ENCODE results near the gene KCNK1.
"Not testable (repeated sequence)": the region's sequence is repeated elsewhere in the genome, so short reads cannot be mapped to it uniquely, and the experiment has no call there.

The KCNK1 gene

DNA sequence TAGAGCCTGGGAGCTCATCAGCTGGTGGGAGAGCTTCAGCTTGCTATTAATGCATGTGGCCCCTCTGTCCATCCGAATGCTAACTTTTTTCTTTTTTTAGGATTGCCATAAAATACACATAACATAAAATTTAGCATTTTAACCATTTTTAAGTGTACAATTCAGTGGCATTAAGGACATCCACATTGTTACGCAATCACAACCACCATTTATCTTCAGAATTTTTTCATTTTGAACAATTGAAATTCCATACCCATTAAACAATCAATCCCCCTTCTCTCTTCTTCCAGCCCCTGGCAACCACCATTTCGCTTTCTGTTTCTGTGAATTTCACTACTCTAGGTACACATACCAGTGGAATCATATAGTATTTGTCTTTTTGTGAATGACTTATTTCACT is 4.9 kb upstream of the KCNK1 start:
- no peak for DNase-seq

DNA sequence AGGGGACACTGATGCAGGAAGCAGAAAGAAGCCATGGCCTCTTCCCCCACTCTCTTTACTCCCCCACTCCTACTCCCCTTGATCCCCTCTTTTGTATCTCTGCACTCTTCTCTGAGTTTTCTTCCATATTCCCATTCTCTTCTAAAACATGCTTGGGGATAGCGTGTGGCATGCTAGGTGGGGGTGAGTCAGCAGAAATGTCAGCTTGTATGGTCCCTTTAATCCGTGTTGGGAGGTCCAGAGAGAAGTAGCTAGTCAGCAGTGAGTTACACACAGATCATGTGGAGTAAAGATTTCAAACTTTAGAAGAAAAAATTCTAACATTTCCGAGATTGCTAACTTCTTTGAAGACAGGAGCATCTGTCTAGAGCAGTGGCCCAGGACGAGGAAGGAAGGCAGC is 4.0 kb upstream of the KCNK1 start:
- DNase-seq, result no peak

DNA sequence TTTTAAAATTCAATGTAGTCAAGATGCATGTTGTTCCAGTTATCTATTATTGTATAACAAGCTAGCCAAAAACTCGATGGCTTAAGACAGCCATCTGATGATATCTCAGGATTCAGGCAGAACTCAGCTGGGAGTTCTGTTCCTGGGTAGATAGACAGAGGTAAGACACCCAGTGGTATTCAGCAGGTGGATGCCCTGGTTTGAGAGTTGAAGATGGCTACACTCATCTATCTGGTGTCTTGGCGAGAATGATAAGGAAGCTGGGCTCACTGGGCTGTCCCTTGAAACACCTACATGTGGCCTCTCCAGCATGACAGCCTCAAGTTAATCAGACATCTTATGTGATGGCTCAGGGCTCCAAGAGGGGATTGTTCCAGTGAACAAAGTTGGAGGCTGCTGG is 3.3 kb upstream of the KCNK1 start:
- DNase-seq, result no peak

DNA sequence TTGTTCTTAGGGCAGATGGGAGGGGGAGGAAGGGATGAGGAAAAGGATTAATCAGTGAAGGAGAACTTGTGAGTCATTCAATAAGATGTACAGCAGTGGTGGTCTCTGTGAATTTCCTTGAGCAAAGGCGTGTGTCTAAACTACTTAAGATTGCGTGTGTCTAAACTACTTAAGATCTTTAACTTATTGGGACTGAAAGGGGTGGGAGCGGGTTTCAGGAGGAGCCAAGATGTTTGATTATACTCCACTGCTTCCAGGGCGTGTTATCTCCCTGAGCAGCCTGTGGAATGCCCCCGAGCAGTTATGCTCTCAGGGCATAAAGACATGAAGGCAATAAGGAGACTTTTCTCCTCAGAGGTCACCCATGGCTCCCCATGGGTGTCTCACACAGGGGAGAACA is 2.5 kb upstream of the KCNK1 start:
- DNase-seq, result not testable (repeated sequence)

DNA sequence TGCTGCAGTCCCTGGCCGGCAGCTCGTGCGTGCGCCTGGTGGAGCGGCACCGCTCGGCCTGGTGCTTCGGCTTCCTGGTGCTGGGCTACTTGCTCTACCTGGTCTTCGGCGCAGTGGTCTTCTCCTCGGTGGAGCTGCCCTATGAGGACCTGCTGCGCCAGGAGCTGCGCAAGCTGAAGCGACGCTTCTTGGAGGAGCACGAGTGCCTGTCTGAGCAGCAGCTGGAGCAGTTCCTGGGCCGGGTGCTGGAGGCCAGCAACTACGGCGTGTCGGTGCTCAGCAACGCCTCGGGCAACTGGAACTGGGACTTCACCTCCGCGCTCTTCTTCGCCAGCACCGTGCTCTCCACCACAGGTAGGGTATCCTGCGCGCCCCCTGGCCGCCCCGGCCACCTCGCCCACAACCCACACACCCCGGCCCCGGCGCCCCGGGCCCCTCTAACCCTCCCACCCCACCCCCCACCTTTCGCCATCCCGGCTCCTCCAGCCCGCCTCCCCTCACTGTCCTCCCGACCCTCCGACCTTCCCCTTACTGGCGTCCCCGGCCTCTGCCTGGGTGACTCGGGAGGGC is 352 bp downstream of the KCNK1 start:
- DNase-seq, result no peak

DNA sequence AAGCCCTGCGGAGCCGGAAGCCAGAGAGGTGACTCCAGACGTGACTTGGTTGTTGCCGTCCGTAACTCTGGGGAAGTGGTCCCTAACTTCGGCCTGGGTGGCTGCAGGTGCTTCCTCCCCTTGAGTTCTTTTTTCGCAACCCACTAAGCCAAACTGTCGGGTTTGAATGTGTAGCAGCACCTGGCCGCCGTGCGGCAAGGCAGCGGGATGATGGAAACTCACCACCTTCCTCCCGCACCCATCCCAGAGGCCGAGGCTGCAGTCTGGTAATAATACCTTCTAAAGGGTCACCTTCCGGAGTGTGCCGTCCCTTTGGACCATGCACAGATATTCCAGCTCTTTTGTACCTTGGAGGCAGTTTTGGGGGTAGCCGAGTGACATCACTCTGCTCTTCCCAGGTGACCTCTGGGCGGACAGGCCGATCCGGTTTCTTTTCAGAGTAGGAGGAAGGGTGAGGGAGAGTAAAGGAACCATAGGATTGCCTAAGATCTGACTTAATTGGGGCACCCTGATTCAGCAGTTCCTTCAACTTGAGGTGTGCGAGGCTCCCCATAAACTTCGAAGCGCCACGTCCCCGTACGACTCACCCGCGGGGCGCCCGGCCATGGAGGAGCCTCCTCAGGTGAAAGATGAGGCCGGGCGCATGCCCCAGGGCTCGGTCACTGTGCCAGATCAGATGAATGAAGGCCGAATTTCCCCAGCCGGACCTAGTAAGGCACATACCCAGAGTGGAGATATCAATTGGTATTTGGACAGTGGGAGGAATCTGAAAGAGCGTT is 1.0 kb downstream of the KCNK1 start:
- DNase-seq, result no peak

DNA sequence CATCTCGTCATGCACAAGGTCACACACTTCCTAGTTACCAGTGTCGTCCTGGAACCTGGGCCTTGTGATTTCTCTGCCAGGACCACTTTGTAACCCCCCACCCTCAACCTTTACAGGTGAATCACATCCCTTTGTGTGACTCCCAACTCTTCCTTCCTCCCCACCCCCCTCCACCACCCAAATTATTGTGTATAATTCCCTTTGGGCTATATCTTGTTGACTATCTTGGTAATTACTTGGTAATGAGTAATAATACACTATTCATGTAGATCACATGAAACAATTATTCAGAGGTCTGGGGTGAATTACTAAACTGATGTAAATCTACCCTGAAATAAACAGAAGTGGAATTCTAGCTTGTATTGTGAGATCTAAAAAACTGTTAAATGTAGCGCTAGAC is 1.7 kb downstream of the KCNK1 start:
- DNase-seq, result no peak

DNA sequence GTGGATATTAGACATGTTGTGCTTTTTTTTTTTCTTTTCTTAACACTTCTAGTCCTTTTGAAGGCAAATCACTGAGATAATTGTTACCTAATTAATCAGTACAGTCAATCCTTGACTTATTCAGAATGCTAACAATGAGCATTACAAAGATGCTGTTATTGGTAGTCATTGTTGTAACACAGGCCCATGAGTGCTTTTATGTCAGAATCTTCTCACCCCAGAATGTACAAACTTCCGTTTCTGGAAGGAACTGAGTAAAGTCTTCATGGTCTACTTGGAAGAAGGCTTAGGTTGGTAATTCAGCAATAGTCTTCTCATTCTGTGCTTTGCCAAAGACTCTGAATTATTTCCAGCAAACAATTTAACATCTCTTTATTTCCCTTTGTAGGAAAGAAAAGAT is 3.1 kb downstream of the KCNK1 start:
- DNase-seq, result no peak

DNA sequence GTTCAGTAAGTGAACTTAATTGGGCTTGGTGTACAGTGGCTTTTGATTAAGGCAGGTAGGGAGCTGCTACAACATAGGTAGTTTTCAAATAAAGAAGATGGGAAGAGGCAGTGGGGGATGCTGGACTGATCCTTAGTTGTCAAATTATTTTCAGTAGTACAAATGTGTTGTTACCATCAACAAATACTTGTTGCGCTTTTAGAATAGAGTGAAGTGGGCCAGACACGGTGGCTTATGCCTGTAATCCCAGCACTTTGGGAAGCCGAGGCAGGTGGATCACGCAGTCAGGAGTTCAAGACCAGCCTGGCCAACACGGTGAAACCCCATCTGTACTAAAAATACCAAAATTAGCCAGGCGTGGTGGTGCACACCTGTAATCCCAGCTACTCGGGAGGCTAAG is 5.5 kb downstream of the KCNK1 start:
- DNase-seq, result not testable (repeated sequence)

DNA sequence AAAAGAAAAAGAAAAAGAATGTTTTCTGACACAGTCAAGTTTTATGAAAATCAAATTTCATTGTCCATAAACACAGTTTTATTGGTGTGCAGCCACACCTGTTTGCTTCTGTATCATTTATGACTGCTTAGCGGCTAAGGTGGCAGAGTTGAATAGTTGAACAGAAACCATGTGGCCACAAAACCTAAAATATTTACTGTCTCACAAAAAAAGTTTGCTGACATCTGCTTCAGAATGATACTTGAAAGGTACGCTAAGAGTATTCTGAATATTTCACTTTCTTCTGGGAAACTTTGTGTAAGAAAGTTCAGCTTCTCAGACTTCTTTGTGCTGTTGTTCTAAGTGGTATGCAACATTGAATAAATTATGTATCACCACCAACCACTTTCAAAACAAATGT is 6.2 kb downstream of the KCNK1 start:
- no peak for DNase-seq

DNA sequence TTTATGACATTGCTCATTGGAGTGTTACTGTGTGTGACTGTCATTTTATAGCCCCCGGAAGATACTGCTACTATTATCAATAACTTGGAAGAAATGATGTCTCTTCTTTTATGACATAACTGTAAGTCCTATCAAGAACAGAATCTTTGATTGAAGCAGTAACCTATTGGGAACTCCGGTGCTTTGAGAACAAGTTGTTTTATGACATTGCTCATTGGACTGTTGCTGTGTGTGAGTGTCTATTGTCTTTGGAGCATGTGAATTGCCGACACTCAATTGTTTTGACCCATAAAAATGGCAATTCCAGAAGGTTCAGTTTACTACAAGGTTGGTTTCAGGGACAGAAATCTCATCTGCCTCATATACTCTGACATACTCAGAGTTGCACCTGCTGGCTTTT is 8.0 kb downstream of the KCNK1 start:
- no peak for DNase-seq

DNA sequence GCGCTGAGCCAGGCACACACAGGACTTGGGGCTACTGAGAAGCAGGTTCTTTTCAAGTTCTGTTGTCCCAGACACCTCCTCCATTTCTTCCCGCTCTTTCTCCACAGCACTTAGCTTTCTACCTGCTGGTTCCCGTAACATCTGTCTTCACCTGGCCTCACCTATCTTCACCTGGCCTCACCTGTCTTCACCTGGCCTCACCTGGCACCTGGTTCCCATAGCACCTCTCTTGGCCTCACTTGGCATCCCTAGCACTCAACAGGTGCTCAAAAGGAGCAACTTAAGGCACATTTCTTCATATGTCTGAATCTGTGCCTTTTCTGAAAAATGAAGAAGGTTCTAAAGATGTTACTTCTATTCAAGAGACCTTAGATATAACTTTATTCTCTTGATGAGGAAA is 10.4 kb downstream of the KCNK1 start:
- DNase-seq, result no peak

DNA sequence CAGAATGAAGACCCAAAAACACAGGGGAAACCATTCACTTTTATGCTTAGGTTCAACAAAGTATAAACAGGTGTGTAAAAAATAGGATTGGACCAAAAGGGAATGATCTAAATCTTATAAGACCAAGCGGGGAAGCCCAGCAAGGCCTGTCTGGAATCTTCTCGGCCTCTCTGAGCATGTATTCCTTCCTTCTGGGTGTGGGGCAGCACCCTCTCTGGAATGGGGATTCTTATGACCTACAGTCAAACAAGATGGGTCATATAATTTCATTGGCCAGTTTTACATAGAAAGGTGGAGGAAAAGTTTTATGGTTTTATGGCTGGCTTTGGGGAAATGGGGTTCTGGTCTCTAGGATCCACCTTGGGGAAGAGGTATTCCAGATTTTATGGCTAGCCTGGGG is 11.2 kb downstream of the KCNK1 start:
- no peak for DNase-seq

DNA sequence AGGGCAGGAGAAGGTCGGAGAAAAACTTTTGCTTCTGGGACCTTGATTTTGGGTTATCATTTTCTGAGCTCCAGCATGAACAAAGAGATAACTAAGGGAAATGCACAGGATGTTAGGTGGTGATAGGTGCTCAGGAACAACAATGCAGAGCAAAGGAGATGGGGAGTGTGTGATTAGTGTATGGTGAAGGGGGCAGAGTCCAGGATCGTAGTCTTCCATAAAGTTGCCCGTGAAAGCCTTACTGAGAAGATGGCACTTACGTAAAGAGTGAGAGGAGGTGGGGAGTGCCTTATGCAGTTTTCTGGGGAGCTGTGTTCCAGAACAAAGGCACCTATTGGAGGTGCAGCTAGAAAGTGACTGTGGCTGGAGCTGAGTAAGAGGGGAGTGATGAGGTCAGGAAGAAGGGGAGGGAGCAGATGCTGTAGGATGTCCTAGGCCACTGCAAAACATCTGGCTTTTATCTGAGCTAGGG is 11.6 kb downstream of the KCNK1 start:
- DNase-seq, result no peak

DNA sequence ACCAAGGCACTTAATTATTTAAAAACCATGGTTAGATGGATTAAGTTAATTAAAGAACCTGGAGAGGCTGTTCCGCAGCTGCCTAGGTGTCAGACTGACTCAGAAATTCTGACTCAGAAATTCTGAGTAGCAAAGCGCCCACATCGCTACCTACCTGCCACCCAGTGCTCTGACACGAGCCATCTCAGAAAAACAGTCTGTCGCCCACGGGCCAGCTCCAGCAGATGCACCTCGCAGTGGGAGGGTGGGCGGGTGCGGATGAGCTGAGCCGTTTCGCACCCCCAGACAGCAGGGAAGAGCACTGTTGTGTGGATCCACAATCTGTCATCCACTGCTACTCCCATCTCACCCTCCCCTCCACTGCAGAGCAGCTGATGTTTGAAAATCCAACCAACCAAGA is 13.5 kb downstream of the KCNK1 start:
- no peak for DNase-seq

DNA sequence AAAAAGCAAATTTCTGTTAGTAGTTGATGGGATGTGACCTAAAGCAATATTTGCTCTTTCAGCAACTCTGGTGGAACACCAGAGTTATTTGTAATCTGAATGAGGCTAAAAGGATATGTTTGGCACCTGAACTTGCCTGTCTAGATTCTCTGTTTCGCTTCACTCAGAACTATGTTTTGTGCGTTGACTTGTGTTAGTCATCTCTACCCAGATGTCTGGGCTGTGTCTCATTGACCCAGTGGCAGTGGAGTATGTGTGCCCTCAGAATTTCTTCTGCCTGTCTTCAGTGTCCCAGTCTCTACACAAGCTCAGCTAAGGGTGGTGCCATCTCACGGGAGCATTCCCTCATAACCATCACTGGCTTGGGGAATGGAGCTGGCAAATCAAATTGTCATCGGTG is 13.9 kb downstream of the KCNK1 start:
- no peak for DNase-seq

DNA sequence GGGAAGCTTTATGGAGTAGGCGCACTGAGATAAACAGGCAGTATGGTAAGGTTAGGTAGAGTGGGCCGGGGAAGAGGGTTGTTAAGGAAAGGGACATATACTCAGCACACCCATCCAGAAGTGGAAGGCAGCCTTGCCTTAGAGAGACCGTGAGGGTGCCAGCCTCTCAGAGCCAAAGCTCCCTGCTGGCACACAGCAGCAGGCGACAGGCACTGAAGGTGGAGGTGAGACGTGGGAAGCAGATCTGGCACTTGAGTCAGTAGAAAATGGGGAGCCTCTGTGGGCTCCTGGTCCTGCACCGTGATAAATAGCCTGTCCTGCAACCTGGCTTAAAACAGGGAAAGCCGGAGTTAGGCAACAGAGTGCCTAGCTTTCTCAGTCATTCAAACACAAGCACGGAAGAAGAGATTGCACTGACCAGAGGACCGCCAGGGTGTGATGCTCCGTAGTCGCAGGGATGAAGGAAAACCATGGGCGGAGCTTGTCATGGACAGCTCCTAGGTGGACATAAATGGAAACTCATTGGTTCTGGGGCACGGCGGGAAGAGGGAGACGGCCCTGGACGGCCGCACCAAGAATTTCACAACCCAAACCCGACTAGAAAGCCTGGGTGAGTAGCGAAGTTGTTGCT is 15.5 kb downstream of the KCNK1 start:
- DNase-seq, result no peak

DNA sequence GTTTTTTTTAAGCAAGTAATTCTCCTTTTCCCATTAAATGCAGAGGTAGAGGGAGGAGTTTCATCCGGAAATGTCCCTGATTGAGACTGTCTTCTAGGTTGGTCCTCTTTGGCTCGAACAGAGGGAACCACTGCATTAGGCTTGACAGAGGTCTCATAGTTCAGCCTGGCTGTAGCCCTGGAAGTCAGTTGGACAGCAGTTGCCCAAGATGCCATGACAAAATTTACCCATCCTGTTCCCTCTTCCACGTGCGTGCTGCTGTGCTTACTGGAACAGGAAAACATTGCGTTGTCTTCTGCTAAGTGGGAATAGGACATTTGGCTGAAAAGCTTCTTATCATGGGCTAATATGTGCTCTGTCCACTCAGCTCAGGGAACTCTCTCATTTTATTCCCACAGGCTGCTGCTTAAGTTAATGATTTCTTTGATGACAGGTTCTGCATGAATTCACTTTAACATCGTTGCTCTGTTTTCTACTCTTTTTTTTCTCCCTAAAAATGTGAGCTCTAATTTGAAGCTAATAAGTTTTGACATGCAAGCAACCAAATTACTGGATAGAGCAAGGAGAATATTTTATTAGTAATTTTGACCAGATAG is 18.0 kb downstream of the KCNK1 start:
- DNase-seq, result no peak

DNA sequence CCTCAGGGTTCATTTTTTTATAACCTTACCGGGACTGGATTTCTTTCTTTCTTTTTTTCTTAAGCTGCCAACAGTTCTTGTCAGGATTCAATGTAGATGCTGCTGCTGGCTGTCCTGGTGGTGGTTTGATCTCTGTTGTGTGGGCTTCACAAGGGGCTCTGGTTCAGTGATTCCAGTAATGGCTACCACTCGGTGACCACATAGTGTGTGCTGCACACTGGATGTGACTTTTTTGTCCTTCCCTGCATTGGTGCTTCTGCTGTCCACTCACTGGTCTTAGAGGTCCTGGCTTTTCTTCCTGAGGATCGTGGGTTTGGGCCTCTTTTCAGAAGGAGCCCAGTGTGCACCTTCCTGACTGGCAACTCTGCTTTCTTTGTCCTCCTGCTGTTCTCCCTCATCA is 18.5 kb downstream of the KCNK1 start:
- DNase-seq, result no peak

DNA sequence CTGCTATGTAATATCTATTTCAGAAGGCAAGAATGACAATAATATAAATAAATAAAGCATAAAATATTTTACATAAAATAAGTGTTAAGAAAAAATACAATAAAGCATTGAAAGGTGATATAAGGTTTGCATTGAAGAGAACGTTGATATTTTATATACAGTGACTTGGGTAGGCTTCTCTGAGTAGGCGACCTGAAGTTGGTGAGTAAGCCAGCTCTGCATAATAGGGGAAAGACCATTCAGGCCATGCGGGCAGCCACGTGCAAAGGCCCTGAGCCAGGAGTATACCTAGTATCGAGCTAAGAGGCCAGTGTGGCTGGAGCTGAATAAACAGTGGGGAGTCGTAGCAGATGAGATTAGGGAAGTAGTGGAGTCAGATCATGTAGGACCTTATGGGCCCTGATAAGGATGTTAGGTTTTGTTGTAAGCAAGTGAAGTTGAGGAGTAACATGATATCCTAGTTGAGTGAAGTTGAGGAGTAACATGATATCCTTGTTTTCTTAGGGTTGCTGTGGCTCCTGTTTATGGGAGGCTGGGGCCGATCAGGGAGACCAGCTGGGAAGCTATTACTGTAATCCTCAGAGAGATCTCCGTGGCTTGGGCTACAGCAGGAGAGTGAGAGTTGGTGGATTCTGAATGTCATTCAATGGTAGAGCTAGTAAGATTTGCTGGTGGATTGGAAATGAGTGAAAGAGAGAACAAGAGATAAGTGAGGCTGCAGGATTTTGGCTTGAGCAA is 22.0 kb downstream of the KCNK1 start:
- no peak for DNase-seq

DNA sequence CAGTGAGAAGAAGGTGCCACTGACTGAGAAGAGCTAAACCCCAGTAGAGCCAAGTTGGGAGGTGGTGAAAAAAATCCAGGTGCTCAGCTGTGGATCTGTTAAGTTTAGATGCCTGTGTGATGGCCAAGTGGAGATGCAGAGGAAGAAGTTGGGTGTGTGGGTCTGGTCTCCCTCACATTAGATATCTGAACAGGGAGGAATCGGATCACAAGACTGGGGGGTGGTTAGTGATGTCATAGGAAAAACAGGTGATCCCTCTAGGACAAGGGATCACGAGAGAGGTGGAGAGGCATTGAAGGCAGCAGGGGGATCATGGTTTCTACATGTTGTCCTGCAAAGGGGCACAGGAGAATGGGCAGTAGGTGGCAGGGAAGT is 22.6 kb downstream of the KCNK1 start:
- DNase-seq, result no peak

DNA sequence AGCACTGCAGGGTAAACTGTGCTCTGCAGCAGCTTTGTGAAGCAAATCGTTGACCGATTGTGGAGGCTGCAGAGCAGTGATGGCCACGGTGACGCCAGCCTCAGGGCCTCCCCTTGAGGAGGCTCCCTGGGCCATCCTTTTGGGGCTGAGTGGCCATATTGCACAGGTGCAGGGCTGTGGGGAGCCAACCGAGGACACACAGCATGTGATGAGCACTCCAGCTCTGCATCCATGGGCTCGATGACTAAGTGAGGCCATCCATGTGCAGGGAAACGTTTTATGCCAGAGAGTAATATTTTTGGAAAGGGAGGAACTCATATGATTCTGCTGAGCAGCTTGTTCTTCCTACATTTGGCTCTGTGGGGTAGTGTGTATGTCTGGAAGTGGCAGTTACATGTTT is 24.6 kb downstream of the KCNK1 start:
- no peak for DNase-seq

DNA sequence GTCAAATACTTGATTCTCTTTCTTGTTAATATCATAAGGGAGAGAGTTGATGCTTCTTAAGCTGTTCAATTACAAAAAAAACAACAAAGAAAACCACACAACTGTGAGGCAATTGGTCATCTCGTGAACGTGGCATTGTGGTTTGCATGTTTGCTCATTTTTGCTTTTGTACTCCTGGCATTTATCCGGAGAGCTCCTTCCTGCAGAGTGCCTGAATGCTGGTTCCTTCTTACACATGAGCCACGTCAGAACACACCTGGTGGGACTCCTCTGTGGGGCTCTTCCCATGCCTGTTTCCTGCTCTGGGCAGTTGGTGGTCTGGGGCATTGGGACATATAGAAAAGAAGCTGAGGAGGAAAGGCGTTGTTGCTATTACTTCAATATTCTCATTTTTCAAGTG is 25.7 kb downstream of the KCNK1 start:
- DNase-seq, result no peak

All from GOT3 (cell line).